ENCODE measurements around the gene RETREG3. TPM values are rescaled to one million over a fixed set of nuclear protein-coding genes. Genes with fewer than 3 reads are reported as not detected.

Gene RETREG3
- total and polyA plus RNA-seq, 2 experiments from 2014 or later = 36.3 to 55.3 TPM

- no peak overlapping the region for H3K4me3 ChIP-seq
- no peaks in the 10 kb centered on the region for H4K20me1 ChIP-seq (ENCODE audit: insufficient read depth, poor library complexity, severe bottlenecking)
- H3K27ac ChIP-seq = no peak overlapping the region
- WGBS (ENCODE audit: low lambda C conversion rate, missing lambda C conversion rate) = 97% methylated on average over 10 of the region's 10 CpGs
- no peak for DNase-seq (ENCODE audit: low spot score)
- no peak overlapping the region for H3K4me2 ChIP-seq
- TF ChIP-seq EZH2 (IDR thresholded peaks at IDR 0.05; ENCODE audit: borderline replicate concordance) = no peak
- no peak for TF ChIP-seq EZH2phosphoT487 (IDR thresholded peaks at IDR 0.05; ENCODE audit: low read depth, severe bottlenecking, unreplicated experiment)
- TF ChIP-seq, protein P1, sequence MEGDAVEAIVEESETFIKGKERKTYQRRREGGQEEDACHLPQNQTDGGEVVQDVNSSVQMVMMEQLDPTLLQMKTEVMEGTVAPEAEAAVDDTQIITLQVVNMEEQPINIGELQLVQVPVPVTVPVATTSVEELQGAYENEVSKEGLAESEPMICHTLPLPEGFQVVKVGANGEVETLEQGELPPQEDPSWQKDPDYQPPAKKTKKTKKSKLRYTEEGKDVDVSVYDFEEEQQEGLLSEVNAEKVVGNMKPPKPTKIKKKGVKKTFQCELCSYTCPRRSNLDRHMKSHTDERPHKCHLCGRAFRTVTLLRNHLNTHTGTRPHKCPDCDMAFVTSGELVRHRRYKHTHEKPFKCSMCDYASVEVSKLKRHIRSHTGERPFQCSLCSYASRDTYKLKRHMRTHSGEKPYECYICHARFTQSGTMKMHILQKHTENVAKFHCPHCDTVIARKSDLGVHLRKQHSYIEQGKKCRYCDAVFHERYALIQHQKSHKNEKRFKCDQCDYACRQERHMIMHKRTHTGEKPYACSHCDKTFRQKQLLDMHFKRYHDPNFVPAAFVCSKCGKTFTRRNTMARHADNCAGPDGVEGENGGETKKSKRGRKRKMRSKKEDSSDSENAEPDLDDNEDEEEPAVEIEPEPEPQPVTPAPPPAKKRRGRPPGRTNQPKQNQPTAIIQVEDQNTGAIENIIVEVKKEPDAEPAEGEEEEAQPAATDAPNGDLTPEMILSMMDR (IDR thresholded peaks at IDR 0.05; ENCODE audit: poor library complexity) = no peak
- no peaks in the 10 kb centered on the region for H3K36me3 ChIP-seq (replicated peaks; ENCODE audit: insufficient read depth, low read depth)
- no peak overlapping the region for H2AFZ ChIP-seq
- H3K9me2 ChIP-seq (replicated peaks; ENCODE audit: insufficient read depth) = no peaks in the 10 kb centered on the region
- no peaks in the 10 kb centered on the region for H3K27me3 ChIP-seq
- H3K4me1 ChIP-seq (ENCODE audit: insufficient read depth) = peaks cover 4% of the 10 kb centered on the region
- H3K79me2 ChIP-seq = peaks cover 7% of the 10 kb centered on the region
- H3K9me3 ChIP-seq (ENCODE audit: low read depth) = no peaks in the 10 kb centered on the region
These were observed 27.4 kb downstream of the RETREG3 start for GRCh38 chr17:42581744-42582270.

GRCh38 chr17:42579794-42580551 is 29.2 kb downstream of the RETREG3 start:
- H2AFZ ChIP-seq = no peak overlapping the region
- no peaks in the 10 kb centered on the region for H4K20me1 ChIP-seq (ENCODE audit: insufficient read depth, poor library complexity, severe bottlenecking)
- no peak overlapping the region for H3K4me3 ChIP-seq
- H3K4me2 ChIP-seq = no peak overlapping the region
- DNase-seq (ENCODE audit: low spot score) = no peak
- peaks cover 7% of the 10 kb centered on the region for H3K79me2 ChIP-seq
- no peaks in the 10 kb centered on the region for H3K9me2 ChIP-seq (replicated peaks; ENCODE audit: insufficient read depth)
- H3K27ac ChIP-seq = no peak overlapping the region
- no peak for TF ChIP-seq EZH2 (IDR thresholded peaks at IDR 0.05; ENCODE audit: borderline replicate concordance)
- TF ChIP-seq EZH2phosphoT487 (IDR thresholded peaks at IDR 0.05; ENCODE audit: low read depth, severe bottlenecking, unreplicated experiment) = no peak
- TF ChIP-seq, protein P1 (IDR thresholded peaks at IDR 0.05; ENCODE audit: poor library complexity) = no peak
- WGBS (ENCODE audit: low lambda C conversion rate, missing lambda C conversion rate) = 70% methylated on average over 2 of the region's 2 CpGs
- H3K36me3 ChIP-seq (replicated peaks; ENCODE audit: insufficient read depth, low read depth) = no peaks in the 10 kb centered on the region
- H3K9me3 ChIP-seq (ENCODE audit: low read depth) = no peaks in the 10 kb centered on the region
- no peaks in the 10 kb centered on the region for H3K27me3 ChIP-seq
- H3K4me1 ChIP-seq (ENCODE audit: insufficient read depth) = peaks cover 4% of the 10 kb centered on the region

- Histone ChIP-seq H4K20me1 (ENCODE audit: insufficient read depth, poor library complexity, severe bottlenecking) (no peaks in the 10 kb centered on the region), H2AFZ (peak overlapping the region; percentile 54), H3K4me1 (ENCODE audit: insufficient read depth) (peaks cover 4% of the 10 kb centered on the region), H3K27me3 (no peaks in the 10 kb centered on the region), H3K9me2 (replicated peaks; ENCODE audit: insufficient read depth) (no peaks in the 10 kb centered on the region), H3K9me3 (ENCODE audit: low read depth) (no peaks in the 10 kb centered on the region), H3K36me3 (replicated peaks; ENCODE audit: insufficient read depth, low read depth) (no peaks in the 10 kb centered on the region), H3K4me3 (peak overlapping the region; percentile 46), H3K79me2 (peaks cover 7% of the 10 kb centered on the region), H3K27ac (peak overlapping the region; percentile 76), H3K4me2 (peak overlapping the region; percentile 85)
- TF ChIP-seq EZH2 (IDR thresholded peaks at IDR 0.05; ENCODE audit: borderline replicate concordance) (no peak), EZH2phosphoT487 (IDR thresholded peaks at IDR 0.05; ENCODE audit: low read depth, severe bottlenecking, unreplicated experiment) (no peak)
- TF ChIP-seq, protein P1 (IDR thresholded peaks at IDR 0.05; ENCODE audit: poor library complexity) = peak; percentile 74
- DNase-seq (ENCODE audit: low spot score) = peak; percentile 87
- 2% methylated on average over 20 of the region's 20 CpGs for WGBS (ENCODE audit: low lambda C conversion rate, missing lambda C conversion rate)
These were observed 30.8 kb downstream of the RETREG3 start for GRCh38 chr17:42578282-42578869.

Data from hepatocyte (in vitro differentiated cells).